GDM1 (cell line): ENCODE measurements around the gene RGS19.

Source experiments
- DNase-seq: peaks from one replicate; lab custom pipeline; 2025; lab: John Stamatoyannopoulos, UW

Gene RGS19

DNA sequence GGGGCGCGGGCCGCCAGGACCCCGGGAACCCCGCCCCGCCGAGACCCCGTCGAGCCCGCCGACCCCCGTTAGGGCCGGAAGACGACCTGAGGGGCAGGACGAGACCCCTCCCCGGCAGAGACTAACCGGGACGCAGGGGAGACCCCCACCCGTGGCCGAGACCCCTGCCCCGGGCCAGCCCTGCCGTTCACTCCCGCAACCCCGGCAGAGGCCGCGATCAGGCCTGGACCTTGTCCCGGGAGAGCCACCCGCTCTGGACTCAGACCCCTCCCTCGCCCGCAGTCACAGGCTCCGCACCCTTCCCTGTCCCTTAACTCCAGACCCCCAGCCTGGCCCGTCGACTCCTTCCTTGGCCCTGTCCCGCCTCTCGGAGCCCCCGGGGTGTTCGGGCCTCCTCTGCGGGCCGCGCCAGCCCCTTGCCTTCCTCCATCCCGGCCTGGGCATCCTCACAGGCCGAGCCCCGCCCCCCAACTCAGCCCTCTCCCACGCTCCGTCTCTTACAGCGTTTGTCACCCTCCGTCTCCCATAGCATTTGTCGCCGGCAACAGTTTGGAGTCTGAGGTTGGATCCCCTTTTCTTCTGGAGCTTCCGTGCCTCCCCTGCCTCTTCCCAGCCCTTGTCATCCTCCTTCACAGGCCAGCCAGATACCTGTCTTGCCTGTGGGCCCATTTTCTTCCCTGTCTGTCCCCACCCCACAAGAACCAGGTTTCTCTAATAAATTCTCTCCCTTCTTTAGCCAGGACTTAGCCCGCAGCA lies 15.8 kb downstream of the RGS19 start:
- no peak for DNase-seq

DNA sequence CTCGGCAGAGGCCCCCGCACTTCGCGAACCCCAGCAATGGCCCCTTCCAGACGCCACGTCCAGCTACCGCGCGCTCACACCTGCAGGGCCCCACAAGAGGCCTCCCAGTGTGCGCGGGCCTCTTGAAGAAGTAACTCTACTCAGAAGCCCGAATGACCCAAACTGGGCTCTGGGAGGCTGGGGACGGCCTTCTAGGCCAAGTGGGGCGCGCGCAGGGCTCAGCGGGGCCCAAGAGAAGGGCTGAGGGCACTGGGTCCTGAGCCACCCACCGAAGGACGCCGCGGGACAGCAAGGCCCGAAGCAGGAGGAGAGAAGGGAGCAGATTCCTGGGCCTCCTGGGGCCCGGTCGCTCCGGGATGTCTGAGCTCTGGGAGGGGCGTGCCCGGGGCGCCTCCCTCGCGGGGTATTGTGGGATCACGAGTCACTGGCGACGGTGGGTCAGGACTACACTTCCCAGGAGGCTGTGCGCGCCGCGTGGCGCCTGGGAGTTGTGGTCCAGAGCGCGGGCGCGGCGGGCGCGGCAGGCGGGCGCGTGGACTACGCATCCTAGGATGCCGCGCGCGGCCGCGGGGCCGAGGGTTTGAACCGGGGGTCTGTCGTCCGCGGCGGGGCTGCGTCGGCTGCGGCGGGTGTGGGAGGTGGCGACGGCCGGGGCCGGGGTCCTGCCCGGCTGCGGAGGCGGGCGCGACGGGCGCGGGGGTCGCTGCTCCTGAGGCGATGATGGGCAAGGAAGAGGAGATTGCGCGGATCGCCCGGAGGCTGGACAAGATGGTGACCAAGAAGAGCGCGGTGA lies 16.5 kb downstream of the RGS19 start, which contains the start of gene TCEA2:
TCEA2 (plus strand) TSS at position 603 of the 793 bp plus-strand sequence; CDS start at position 718, 115 bp downstream.
- peak; percentile 93 for DNase-seq

DNA sequence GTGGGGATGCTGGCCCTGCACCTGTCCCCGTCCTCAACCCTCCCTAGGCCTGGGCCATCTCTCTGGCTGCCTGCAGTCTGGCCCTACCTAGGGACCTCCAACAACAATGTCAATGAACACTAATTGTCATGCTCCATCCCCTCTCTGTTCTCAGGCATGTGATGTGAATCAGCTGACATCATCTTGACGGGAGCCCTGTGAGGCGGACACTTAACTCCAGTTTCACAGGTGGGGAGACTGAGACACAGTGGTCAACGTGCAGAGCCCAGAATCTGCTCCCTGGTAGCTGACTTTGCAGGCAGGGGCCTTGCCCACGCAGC lies 17.1 kb downstream of the RGS19 start:
- no peak for DNase-seq

DNA sequence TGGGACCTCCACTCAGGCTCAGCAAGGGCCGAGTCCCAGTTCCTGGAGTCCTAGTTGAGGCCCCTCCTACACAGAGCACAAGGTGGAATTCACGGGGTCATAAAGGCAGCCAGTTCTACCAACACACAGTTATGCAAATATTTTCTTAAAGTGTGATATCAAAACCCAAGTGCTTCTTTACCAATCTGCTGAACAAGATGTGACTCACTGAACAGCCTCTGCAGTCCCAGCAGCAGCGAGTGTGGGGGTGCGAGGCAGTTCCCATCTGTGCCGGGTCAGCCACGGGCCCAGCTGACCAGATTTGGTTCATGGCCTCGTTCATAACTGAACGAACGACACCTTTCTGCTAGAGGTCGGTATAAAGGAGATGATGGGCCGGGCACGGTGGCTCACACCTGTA lies 20.8 kb downstream of the RGS19 start:
- DNase-seq, result no peak

DNA sequence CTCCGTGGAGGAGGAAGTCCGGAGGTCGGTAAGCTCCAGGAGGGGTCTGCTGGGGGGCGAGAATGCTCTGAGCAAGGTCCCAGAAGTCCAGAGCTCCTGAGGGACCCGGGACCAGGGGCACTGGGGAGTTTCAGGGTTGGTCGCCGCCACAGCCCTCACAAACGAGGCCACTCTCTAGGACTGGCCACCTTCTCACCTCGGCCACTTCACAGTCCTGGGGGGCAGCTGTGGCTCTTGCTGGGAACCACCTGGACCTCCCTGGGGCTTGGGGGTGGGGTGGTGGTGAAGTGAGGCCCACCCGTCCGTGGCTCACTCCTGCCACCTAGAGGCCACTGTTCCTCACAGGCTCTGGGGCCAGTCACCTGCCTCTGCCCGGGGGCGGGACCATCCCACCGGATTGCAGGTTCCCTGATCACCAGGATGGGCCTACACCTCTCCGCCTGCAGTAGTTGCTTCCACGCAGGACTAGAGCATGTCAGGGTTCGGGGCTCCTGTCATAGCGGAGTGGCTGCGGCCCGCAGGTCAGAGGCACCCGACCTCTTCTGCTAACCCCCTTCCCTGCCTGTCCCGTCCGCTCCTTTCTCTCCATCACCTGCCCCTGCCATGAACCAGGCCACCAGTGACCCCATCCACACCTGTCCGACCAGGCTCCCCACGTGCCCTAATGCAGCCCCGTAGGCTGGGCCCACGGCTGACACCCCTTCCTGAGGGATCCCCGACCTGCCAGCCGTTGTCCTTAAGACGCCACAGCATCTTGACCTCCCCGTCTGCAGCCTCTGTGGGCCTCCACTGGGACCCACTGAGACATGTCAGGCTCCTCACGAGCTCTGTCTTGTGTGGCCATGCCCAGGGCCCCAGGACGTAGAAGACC lies 21.5 kb downstream of the RGS19 start:
- DNase-seq, result peak; percentile 65

DNA sequence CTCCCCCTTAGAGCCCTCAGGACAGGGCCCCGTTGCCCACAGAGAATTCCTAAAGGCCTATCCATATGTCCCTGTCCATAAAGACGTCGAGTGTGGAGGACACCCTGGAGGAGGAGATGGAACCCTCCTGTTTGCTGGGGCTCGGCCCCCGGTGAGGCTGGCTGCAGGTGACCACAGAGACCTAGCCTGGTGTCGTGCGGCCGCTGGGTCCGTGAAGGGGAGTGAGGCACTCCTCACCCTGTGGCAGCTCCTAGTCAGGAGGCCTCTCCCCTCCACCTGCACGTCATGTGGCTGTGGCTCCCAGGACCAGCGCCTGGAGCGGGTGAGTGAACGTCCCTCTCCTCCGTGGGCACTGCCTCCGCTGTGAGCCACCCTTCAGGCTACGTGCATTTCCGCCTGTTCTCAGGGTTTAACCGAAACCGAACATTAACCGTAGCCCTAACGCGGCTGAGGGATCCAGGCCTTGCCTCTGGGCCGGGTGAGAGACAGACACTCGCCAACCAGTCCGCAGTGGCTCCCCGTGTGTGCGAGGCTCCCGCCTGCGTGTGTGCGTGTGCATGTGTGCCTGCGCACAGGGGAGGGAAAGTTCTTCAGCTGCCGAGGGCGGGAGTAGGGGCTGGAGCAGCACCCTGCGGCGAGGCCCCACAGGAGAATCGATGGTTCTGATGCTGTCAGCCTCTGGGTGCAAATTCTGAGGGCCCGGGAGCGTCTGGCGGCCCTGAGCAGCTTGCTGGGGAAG lies 22.3 kb downstream of the RGS19 start:
- no peak for DNase-seq

DNA sequence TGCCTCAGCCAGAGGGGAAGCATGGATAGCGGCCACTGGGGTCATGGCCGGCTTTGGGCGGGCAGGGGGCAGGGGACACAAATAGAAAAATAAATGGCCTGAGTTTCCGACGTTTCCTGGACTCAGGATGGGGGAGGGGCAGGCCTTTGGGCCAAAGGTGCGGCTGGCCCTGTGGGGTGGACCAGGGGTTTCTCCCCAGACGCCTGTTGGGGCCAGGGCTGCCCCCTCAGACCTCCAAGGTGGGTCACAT lies 22.8 kb downstream of the RGS19 start:
- DNase-seq, result no peak

DNA sequence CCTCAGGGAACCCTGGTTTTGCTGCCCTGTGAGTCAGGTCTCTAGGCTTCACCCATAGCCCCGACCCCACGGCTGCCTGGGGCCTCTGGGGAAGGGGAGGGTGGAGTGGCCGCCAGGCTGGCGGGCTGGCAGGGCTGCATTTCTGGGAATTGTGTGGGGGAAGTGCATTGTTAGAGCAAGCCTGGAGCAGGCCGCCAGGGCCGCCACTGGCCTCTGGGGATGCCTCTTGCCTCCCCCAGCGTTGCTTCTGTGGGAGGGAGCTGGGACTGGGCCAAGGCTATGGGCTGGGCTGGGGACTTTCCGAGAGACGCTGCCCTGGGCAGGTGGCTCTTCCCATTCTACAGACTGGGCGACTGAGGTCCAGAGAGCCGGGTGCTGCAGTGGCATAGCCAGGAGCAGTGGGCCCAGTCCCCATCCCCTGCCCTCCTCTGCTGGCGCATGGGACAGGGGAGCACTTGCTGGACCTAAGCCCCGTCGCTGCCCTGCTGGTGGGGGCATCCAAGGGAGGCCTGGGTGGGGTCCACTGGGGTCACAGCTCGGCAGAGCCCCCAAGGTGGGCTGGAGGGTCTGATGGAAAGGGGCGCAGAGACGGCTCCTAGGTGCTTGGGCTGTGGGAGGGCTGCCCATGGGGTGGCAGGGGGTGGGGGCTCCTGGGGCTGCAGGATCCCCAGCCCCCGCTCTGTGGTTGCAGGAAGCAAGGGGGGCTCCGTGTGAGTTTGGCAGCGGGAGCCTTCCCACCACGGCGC lies 23.3 kb downstream of the RGS19 start:
- DNase-seq, result no peak

DNA sequence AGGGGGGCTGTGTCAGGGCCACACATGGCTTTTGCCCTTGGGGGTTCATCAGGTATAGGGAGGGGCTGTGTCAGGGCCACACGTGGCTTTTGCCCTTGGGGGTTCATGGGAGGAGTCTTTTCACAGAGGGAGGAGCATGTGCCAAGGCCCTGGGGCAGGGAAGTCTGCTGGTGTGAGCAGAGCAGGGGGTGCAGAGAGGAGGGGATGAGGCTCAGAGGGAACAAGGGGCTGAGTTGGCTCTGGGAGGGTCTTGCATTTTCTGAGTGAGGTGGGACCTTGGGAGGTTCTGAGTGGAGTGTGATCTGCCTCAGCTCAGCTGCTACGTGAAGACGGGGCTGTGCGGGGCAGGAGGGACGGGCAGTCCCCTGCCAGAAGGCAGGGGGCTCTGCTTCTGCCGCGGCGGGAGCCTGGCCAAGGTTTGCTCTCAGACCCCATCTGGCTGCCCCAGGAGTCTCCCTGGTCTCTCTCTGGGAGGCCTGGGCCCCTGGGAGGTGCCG lies 23.9 kb downstream of the RGS19 start:
- DNase-seq, result no peak

DNA sequence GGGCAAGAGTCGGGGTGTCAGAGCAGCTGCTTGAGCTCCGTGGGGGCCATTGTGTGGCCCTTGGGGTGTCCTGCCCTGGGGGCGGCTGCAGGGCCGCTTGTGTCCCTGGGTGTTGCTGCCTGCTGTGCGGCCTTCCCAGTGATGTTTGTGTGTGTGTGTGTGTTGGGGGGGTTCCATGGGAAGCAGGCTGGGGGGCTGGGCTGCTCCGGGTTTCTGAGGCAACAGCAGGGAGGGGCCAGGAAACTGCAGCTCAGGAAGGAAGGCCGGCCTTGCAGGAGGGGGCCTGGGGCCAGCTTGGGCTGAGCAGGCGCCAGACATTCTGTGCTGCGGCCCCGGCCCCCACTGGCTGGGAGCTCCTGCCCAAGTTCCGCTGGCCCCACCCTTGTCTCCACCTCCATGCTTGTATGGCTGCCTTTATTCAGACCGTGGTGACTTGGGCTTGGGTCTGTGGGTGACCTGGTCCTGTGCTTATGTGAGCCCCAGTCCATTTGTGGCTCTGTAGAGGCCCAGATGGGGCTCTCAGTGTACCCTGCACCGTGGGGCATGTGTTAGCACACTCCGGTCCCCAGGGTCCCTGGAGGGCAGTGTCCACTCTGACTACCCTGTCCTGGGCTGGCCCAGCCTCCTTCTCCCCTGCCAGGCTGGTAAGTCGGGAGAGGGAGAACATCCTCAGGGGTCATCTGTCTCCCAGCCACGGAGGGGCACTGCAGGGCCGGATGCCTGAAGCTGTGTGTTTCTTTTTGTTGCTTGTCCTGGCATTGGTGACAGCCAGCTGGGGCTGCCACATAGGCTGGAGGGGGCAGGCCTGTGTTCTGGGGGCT lies 25.3 kb downstream of the RGS19 start:
- DNase-seq, result peak; percentile 91

DNA sequence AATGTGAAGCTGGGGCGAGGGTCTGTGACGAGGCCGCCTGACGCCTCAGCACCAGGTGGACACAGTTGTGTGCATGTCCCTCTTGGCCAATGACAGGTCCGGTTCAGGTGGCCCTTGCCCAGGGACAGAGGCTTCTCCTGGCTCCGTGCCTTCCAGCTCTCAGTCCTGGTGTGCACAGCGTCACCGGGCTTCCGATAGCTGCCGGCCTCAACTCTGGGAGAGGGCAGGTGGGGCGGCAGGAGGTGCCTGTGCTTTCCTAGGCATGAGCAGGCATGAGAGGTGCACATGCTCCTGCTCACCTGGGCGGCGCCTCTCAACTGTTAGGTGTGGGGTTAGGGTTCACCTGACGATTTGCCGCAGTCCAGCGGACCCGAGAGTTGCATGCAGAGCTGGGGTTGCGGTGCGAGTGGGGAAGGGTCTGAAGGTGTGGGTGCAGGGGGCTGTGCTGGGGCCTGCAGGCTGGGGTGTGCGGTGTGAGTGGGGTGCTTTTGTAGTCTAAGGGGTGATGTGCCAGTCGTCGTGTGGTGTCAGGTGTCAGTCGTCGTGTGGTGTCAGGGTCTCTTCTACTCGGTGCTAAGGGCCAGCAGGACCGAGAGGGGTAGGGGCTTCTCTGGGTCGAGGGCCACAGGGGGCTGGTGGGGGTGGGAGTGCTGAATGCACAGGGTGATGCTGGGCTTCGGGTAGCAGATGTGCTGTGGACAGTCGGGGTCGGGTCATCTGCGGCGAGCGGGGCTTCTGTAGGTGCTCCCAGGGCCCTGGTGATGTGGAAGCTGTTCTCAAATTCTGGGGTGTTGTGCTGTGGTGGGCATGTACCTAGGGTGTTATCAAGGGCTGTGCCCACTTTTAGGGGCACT lies 26.1 kb downstream of the RGS19 start:
- no peak for DNase-seq

DNA sequence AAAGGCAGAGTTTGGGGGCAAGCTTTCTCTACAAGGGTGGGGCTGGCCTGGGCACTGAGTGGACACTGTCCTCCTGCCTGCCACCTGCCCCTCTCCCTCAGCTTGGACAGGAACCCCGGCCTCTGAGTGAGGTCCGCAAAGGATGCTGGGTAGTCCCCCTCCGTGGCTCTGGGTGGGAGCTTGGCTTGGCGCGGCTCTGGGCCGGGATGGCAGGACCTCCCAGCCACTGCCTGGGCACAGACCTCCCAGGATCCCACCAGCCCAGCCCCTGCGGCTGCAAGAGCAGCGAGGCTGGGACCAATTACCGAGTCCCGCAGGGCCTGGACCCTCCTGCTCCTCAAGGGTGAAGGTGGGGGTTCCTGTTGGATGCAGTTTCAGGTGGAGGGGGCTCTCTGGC lies 27.0 kb downstream of the RGS19 start:
- DNase-seq, result no peak

DNA sequence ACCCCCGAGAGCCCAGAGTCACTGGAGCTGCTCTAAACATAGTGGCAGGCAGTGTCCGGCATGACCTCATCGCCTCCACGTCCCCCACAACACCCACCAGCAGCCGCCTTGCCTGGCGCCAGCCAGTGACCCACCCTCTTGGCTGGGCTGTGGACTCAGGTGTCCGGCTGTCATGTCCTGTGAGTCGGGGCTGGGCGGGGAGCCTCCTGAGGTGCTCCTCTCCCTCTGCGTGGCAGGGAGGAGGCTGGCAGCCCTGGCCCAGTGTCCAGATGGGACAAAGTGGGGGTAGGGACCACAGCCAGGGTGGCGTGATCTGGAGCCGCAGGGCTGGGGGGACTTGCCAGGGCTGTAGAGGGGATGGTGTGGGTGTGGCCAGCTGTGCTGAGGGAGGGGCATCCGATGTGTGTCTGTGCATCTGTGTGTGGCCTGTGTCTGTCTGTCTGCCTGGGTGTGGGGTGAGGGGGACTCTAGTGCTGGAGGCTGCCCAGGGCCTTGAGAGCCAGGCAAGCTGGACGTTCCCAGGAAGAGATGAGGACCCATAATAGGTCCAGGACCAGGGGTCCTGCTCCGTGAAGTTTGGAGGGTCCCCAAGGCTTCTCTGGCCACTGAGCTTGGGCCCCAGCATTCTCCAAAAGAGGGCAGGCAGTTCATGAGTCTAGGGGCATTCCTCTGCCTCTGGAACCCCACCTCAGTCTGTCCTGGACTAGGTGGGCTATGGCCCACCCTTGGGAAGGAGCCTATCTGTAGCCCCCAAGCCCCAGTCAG lies 27.6 kb downstream of the RGS19 start:
- DNase-seq, result no peak

DNA sequence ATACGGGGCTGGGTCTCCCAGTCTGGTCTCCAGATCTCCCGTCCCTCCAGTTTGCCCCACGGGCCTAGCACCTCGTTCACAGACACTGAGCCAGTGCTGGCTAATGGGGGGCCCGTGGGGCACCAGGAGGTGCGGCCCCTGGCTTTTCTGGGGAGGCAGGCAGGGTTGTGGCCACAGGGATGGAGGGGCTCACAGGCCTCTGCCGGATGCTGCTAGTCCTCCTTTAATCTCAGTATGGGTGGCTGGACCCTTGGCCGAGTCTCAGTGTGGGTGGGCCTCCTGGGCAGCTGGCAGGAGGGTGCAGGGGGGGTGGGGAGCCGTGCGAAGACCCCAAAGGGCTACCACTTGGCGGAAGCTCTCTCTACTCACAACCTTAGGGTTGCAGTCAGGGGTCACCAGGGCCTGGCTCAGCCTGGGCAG lies 28.3 kb downstream of the RGS19 start:
- no peak for DNase-seq

DNA sequence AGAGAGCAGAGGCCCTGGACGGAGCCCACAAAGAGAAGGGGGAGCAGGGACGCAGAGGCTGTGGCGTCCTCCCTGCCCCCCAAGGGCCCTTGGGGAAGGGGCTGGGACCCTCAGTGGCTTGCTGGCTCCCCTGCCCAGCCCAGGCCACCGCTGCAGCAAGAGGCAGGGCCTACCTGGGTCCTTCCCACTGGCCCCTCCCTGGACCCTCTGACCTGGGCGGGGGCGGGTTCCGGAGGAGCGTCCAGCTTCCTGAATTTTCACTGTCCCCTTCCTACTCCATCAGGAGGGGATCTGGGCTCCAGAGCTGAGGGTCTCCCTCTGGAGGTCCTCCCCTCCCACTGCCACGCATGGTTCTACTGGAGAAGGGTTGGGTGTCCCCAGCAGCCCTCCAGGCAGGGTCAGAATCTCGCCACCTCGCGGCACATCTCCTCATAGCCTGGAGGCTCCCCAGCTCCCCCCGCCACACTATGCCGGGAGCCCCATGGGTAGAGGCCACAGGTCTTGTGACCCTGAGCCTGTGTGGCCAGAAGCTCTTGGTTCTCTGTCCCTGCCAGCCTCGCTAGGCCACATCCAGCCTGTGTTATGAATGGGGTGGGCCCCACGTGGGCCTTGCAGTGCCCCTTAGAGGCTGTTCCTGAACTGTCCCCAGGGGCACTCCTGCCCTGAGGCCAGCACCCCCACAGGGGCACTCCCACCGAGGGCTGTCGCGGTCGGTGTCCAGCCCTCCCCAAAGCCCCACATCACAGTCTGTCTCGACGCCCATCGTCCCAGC lies 28.9 kb downstream of the RGS19 start:
- DNase-seq, result no peak

DNA sequence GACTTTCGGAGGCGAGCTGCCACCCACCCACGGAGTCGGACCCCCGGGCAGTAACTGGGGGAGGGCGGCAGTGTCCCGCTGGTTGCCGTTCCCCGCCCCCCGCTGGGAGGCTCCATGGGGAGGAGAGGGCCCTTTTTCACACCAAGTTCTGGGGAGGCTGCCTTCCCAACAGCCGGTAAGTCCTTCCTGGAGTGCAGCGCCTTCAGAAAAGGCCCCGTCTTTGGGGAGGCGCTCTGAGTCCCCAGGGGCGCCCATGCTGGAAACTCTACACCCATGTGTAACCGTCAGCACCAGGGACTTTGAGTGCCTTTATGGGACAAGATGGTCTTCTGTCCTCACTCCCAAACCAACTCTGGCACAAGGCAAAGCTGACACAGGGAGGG lies 29.4 kb downstream of the RGS19 start:
- DNase-seq, result no peak

DNA sequence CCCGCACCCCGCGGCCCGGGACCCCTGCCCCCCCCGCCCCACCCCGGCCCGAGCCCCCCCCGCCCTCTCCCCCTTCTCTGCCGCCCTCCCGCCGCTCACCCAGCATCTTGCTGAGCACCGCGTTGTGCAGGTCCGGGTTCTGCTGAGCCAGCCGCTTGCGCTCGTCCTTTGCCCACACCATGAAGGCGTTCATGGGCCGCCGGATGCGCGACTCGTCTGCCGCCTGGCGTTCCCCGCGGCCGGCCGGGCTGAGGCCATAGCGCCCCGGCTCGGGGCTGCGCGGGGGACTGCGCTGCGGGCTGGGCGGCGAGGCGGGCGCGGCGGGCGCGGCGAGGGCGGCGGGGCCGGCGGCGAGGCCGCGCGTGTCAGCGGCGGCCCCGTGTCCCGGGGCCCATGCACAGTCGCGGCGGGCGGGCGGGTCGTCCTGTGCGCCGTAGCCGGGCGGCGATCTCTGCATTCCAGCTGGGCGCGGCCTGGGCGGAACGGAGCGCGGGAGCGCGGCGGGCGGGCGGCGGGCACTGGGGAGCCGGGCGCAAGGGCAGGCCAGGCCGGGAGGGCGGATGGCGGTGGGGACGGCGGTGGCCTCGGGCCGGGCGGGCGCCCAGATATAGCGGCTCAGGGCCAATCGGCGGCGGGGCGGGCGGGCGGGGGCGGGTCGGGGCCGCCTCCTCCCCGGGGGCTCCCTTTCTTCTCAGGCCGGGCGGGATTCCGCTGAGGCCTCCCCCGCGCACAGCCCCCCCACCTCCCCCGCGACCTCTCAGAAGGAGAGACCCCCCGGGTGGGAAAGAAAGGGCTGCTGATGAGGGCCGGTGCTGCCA lies 30.0 kb downstream of the RGS19 start, which contains the start of gene SOX18:
SOX18 (minus strand) TSS at position 580 of the 818 bp plus-strand sequence; CDS start at position 457, 123 bp downstream.
- no peak for DNase-seq
